SKM-1 treated with dmso at 0.1 percent for 144 hours (cell line): ENCODE measurements around the gene VAT1L.
"Not testable (repeated sequence)": the region's sequence is repeated elsewhere in the genome, so short reads cannot be mapped to it uniquely, and the experiment has no call there.

Source experiments
- DNase-seq: peaks from one replicate; lab custom pipeline; 2025; ENCODE audit not compliant: unreplicated experiment; lab: John Stamatoyannopoulos, UW

The VAT1L gene

GRCh38 chr16:77987810-77988209, 199.4 kb downstream of the VAT1L start:
- DNase-seq, result no peak

GRCh38 chr16:77989846-77990245, 201.5 kb downstream of the VAT1L start:
- DNase-seq, result no peak

DNA sequence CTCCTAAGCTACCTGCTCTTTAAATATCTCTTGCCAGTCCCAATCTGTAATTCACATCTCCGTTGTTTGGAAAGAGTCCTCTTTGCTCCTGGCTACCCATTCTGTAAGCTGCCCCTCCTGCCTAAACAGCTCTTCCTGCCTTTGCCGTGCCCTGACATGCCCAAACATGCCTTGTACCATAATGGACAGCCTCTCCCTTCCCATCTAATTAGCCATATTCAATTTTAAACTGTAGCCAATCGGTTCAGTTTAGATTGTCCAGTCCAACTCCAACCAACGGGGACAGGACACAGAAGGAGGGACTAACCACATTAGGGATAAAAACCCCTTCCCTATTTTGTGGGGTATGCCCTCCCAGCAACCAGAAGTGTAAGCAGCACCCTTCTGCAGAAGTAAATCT, 203.3 kb downstream of the VAT1L start:
- no peak for DNase-seq

DNA sequence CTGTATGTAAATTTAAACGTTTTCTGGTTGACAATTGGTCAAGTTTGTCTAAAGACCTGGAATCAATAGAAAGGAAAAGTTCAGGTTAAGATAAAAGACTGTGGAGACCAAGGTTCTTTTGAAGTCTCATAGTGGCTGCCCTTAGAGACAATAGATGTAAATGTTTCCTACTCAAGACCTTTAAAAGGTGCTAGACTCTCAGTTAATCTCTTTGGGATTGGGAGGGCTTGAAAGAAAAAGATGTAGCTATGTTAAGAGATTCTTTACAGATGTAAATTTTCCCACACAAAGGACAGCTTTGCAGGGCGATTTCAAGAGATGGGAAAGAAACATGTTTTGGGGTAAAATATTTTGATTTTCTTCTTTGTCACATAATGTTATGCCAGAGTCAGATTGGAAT, 204.0 kb downstream of the VAT1L start:
- DNase-seq, result not testable (repeated sequence)

DNA sequence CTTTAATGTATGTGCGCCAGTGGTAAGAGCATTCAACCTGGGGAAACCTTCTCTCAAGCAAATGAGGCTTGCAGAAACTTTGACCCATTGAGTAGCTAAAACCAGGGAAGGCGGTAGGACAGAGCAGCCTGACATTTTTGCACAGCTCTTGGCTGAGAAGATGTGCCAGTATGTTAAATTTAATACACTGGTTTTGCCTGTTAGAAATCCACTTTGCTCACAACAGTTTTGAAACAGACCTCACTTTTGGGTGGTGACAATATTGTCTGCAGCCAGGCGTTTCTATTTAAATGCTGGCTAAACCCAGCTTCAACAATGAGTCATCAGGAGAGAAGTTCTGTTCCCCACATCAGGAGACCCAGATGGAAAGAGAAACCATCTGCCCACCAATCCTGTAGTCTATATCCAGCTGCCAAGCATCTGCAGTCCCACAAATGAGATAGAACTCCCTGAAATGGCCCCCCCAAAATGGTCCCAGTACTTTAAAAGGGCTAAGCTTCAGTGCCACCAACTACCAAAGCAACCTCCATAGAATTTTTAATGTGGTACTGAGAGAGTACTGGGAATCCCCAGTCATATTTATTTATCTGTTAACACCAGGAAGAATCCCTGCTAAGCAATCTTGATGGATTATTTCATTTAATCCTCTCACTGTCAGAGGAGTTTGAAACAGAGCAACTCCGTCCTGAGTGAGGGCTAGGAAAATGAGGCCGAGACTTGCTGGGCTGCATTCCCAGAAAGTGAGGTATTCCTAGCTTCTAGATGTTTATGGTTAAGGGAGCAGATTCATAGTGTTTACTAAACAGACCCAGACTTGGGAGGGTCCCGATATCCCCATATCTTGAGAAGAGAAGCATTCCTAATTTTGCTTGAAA, 205.0 kb downstream of the VAT1L start:
- no peak for DNase-seq

DNA sequence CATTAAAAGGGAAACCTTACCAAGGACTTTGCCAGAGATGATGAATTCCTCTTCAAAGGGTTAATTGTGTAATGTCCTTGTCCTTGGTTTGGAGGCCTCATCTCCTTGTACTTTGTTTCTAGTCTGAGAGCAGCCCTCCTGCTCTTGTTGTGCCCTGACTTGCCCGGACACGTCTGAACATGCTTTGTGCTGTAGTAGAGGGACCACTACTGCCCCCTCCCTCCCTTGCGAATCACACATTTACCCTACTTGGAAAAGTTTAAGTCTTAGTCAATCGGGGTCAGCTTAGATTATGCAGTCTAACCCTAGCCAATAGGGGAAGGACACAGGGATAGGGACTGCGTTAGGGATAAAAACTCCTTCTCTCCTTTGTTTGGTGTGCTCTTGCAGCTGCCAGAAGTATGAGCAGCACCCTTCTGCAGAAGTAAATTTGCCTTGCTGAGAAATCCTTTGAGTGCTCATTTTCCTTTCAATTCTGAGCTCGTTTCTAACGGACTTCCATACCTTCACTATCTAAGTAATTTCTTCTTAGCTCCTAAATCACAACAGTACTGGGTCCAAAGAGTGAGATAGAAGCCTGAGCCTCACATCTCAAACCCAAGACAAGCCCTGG, 207.6 kb downstream of the VAT1L start:
- no peak for DNase-seq

- no peak for DNase-seq
Measured at GRCh38 chr16:77998350-77999023, 210.1 kb downstream of the VAT1L start.

DNA sequence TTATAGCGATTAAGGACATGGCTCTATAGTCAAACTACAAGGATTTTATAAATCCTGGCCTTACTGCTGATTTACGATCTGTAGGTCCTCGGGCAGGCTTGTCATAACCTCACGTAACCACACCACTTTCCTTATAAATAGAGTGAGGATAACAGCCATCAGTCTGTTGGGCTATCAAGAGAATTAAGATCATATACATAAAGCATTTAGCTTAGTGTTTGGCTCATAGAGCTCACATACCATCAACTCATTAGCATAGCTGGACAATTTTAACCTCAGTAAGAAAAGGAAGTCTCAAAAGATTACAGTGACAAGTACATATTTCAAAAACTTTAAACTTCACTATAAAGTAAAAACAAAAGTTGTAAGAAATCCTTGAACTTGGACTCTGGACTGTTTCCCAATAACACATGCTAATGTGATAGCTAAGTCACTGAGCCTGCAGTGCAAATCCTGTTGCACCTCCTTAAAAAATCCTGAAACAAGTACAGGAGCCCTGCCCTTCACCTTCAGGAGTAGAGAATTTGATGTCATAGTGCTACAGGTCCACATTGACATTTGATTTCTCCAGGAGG, 213.2 kb downstream of the VAT1L start:
- DNase-seq, result no peak

DNA sequence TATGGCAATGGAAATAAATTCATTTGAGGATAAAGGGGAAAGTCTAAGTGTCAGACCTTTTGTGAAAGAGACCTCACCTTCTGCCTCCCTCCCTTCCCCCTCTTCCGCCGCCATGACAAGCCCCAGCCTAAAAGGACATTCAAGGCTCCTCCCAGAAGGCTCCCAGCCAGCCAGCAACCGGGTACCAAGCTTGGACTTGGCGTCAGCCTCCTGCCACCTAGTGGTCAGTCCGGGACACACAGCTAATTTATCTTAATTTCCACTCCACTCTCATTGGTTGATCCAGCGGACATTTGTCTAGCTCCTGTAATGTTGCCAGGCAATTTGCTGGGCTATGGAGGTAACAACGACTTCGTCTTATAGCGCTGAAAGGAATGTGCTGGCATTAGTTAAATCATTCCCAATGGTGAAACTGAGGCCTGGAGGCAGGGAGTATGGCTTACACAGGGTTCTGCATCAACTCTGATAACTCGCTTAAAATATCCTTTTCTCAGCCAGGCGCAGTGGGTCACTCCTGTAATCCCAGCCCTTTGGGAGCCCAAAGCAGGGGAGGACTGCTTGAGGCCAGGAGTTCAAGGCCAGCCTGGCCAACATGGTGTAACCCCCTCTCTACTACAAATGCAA, 214.7 kb downstream of the VAT1L start:
- peak; percentile 72 for DNase-seq

- no peak for DNase-seq
Measured at GRCh38 chr16:78004517-78004916, 216.2 kb downstream of the VAT1L start.

GRCh38 chr16:78005881-78006280, 217.5 kb downstream of the VAT1L start:
- peak; percentile 4 for DNase-seq

GRCh38 chr16:78007121-78007520, 218.8 kb downstream of the VAT1L start:
- DNase-seq, result no peak

DNA sequence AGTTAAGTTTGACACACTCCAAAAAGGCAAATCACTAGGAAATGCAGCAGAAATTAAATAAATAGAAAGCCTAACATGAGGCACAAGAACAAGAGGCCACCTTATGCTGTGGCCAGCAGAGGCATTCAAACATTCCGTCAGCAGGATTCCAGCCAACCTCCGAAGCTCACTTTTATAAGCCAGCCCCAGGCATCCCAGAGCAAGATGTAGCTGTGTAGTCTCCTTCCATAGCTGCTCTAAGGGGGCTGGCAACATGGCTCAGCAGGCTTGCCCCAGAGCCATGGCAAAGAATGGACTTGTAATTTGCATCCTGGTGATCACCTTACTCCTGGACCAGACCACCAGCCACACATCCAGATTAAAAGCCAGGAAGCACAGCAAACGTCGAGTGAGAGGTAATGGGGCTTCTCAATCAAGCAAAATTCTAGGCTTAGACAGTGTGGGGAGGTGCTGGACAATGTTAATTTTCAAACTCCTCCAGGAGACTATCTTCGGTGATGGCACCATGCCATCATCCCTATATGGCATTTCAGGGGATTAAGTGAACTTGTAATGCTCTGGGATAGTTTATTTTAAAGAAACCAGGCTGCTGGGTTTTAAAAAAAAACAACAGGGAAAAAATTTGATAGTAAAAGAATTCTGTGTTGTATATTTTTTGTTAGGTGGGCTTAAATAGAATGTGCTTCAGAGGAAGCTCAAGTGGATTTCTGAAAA, 234.1 kb downstream of the VAT1L start, which contains the start of gene CLEC3A:
CLEC3A (plus strand) TSS at position 202 of the 714 bp plus-strand sequence; CDS start at position 281, 79 bp downstream.
- no peak for DNase-seq

- no peak for DNase-seq
Measured at GRCh38 chr16:78024159-78024558, 235.8 kb downstream of the VAT1L start.

- DNase-seq, result no peak
Measured at GRCh38 chr16:78025631-78026030, 237.3 kb downstream of the VAT1L start.

DNA sequence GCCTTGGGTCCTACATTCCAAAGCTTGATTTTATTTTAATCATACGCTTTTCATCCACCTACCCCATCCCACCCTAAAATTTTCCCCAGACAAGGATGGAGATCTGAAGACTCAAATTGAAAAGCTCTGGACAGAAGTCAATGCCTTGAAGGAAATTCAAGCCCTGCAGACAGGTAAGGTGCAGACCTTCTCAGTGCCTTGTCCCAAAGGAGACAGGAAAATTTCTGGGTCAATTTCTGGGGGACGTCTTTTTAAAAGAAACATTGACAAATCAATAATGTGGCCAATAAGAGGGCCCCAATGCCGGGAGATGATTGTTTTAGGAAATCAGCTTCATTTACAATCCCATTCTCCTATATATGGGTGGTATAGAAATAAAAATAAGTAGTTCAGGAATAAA, 239.7 kb downstream of the VAT1L start:
- DNase-seq, result no peak
